HL-60 (cell line): ENCODE results near the gene TRIM72.

Source experiments
- DNase-seq, 2 experiments: peaks; one replicate each; pipeline ENCODE4 v3.0.0-alpha.2; 2010 to 2020; ENCODE audit warnings: low read depth in 1 of 2, low spot score in 1 of 2
- H3K27ac ChIP-seq: fragments of 250-450 bp; sonication (Bioruptor Pico); replicated peaks from 2 replicates; pipeline ENCODE4 v1.5.1; 2020; ENCODE audit warnings: mild to moderate bottlenecking, moderate library complexity
- H3K27me3 ChIP-seq: fragments of 250-450 bp; sonication (Bioruptor Pico); 2 replicates; pipeline ENCODE4 v1.5.1; 2021; ENCODE audit warnings: mild to moderate bottlenecking, moderate library complexity; ENCODE audit not compliant: insufficient read depth, poor library complexity, severe bottlenecking
- H3K4me3 ChIP-seq: replicated peaks from 2 replicates; pipeline ENCODE4 v1.5.1; 2011; ENCODE audit warnings: mild to moderate bottlenecking, control low read depth, low read length; ENCODE audit not compliant: insufficient read depth
- CTCF ChIP-seq: IDR thresholded peaks from one replicate; pipeline ENCODE4 v1.5.1; 2011; ENCODE audit warnings: low read length, control low read depth, inconsistent platforms; ENCODE audit not compliant: insufficient read depth
- GABPA ChIP-seq: IDR thresholded peaks from 2 replicates; pipeline ENCODE4 v1.6.1; 2012; ENCODE audit warnings: low read depth
- POLR2AphosphoS5 ChIP-seq: IDR thresholded peaks from 2 replicates; pipeline ENCODE4 v1.6.1; 2012; ENCODE audit warnings: low read depth
- REST ChIP-seq: IDR thresholded peaks from 2 replicates; pipeline ENCODE4 v1.6.1; 2012; ENCODE audit warnings: low read depth; ENCODE audit not compliant: insufficient replicate concordance
- SPI1 ChIP-seq: IDR thresholded peaks from 2 replicates; pipeline ENCODE4 v1.6.1; 2012; ENCODE audit warnings: low read depth, mild to moderate bottlenecking, borderline replicate concordance

Gene TRIM72

GRCh38 chr16:31186176-31186575 is 27.7 kb upstream of the TRIM72 start:
- Histone ChIP-seq H3K27me3 (no peaks in the 10 kb centered on the region), H3K4me3 (no peak overlapping the region), H3K27ac (peak overlapping the region; percentile 41)
- TF ChIP-seq POLR2AphosphoS5 (0 out of 2 replicates have a peak, but pooled peaks have one; percentile 41), GABPA (no peak)
- peak; percentile 64 to 82 for DNase-seq

DNA sequence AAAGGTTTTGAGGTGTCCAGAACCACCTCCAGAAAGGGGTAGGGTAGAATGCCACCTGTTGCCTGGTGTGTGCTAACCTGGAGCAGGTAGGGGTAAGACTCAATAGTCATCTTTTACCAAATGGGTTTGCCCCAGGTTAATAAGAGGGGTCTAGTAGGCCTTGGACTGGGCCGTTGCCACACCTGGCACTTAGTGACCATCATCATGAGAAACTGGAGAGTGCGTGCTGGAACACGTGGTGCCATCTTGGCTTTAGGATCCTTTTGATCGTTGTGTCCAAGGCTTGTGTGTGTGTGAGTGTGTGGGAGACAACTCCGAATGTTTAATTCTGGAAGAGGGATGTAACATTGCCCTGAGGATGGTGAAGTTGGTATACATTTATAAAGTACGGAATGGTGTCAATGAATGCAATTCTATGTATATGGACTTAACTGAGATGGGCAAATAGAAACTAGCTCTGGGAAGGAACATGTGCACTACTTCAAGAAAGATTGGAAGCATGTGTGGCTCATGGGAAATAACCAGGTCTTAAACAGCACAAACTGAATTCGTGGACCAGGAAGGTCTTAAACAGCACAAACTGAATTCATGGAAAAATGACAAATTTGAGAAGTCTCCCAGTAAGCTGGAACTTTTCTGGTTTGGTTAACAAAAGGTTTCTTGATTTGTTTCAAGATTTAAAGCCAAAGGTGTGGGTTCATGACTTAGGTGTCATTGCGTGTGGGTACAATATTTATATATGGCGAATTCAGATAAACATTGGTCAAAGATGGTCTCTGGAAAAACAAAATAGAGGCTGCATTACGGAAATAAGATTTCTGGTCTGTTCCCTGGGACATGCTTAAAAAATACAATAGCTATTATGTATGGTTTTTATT is 26.8 kb upstream of the TRIM72 start:
- TF ChIP-seq GABPA: no peak
- TF ChIP-seq POLR2AphosphoS5: peak; percentile 48; the same call in 1 of the 2 replicates
- no peak overlapping the region for H3K4me3 ChIP-seq
- peak overlapping the region; percentile 41; the same call in 1 of the 2 replicates for H3K27ac ChIP-seq
- DNase-seq: peak in 1 of 2 experiments; percentile 50
- no peaks in the 10 kb centered on the region for H3K27me3 ChIP-seq

- H3K27ac ChIP-seq: no peak overlapping the region
- no peak for TF ChIP-seq CTCF
- TF ChIP-seq REST: no peak
- TF ChIP-seq GABPA: no peak
- H3K4me3 ChIP-seq: no peak overlapping the region
- no peaks in the 10 kb centered on the region for H3K27me3 ChIP-seq
- peak in 1 of 2 experiments; percentile 35 for DNase-seq
These were observed 26.1 kb upstream of the TRIM72 start for GRCh38 chr16:31187808-31188189.

DNA sequence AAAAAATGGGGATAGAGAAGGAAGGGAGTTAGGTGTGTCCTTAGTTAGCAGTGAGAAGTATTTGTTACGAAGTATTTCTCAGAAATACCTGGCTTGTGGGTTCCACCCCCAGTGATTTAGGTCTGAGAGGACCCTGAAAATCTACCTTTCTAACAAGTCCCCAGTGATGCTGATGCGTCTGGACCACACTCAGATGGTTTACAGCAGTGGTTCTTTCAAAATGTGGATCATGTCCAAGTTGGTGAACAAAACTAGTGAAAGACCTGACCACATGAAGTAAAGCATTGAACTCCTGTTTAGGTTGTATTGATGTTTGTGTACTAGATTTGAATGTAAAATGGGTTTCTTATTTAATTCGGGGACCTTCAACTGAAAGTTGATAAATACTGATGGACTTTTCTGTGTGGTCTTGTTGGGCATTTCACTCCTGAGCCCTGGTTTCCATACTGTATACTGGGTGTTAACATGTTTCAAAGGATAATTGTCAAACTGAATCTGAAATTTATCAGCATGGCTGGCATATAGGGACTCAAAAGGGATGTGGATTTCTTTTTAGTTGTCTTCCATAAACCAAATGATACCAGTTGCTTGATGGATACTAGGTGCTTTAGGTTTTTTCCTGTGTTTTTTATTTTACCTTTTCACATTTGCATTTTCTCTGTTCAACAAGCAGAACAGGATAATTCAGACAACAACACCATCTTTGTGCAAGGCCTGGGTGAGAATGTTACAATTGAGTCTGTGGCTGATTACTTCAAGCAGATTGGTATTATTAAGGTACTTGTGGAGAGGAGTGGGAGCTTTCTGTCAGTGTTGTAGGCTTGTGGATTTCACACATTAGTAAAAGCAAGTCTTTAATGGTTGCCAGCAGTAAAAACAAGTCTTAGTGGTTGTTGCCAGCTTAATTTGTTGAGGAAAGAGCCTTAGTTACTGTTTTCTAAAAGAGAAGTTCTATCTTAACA is 25.2 kb upstream of the TRIM72 start:
- DNase-seq: peak in 1 of 2 experiments; percentile 32
- Histone ChIP-seq H3K27me3 (no peaks in the 10 kb centered on the region), H3K4me3 (no peak overlapping the region), H3K27ac (no peak overlapping the region)
- no peak for TF ChIP-seq POLR2AphosphoS5
- no peak for TF ChIP-seq GABPA
- TF ChIP-seq SPI1: no peak
- no peak for TF ChIP-seq REST
- no peak for TF ChIP-seq CTCF
